RCC 7860 (cell line): ENCODE measurements around the gene KRTAP27-1.
A peak's percentile ranks its signal among the peaks of the same experiment; 100 is the strongest.

ENCODE experiments used
- DNase-seq: peaks from one replicate; pipeline ENCODE4 v3.0.0-alpha.2; 2015; ENCODE audit warnings: low spot score
- FAIRE-seq: peaks from 2 replicates; lab custom pipeline; 2012; peaks lifted over from hg19 to GRCh38; lab: Jason Lieb, UNC

The KRTAP27-1 gene, protein sequence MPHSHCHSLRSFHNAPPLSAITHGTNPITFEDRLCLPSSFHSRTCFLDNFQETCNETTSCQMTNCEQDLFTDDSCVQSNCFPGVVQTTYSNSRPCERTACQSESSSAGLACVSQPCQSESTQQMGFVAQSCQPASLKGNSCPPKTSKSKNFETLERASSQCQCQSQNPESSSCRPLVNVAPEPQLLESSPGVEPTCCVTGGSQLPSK

GRCh38 chr21:30337276-30337744 lies at the start of gene KRTAP27-1:
KRTAP27-1 (minus strand) TSS chr21:30337694; CDS start chr21:30337668, 26 bp downstream.
- FAIRE-seq = no peak
- no peak for DNase-seq

- FAIRE-seq = no peak
- DNase-seq = no peak
These were observed 44.7 kb upstream of the KRTAP27-1 start for GRCh38 chr21:30382201-30382600.

DNA sequence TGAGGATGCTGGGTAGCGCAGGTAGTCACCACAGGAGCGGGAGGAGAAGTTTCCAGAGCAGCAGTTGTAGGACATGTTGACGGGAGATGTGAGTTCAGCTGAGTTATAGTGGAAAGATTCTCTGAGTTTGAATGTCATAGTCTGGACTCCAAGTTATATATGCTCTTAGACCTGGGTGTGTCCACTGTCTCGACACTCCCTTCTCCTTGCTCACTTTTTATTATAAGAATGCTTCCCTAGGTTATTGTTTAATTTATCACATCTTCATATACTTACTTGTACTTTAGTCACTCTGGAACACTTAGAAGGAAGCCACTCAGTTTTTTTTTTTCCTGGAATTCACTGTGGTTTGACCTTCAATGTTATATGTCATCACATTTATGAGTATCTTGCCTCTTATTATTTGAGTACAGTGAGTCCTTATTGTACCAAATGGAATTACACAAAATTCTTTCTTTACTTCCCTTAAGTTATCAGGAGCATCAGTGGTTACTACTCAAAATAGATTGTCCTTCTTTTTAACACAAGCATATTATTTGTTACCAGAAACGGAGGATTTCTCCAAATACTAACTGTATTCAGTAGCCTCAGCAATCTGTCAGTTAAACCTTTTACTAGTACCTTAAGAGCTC lies 34.8 kb upstream of the KRTAP27-1 start, which contains the start of gene KRTAP13-2:
Gene KRTAP13-2, minus strand, starts transcription at position 133 of the 632 bp plus-strand sequence. Its CDS starts 58 bp downstream, at position 75.
- FAIRE-seq (no peak), DNase-seq (no peak)

DNA sequence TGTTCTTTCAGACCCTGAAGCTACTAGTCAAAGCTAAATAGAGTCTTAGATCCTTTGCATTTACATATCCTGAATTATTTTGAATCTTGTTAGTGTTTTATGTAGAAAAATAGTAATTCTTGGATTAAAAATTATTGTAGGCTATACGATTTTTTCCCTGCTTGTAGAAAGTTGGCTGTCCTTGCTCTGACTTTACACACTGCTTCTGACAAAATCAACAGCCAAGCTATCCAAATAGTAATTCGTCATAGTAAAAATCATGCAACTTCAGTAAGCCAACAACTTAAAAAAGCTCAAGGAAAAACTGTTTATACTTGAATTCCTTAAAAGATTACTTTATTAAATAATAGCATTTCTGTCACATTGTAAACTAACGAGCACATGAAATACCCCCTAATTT lies 18.4 kb upstream of the KRTAP27-1 start:
- FAIRE-seq (no peak), DNase-seq (no peak)

- DNase-seq (no peak), FAIRE-seq (no peak)
These were observed 17.0 kb upstream of the KRTAP27-1 start for GRCh38 chr21:30354308-30355005.

DNA sequence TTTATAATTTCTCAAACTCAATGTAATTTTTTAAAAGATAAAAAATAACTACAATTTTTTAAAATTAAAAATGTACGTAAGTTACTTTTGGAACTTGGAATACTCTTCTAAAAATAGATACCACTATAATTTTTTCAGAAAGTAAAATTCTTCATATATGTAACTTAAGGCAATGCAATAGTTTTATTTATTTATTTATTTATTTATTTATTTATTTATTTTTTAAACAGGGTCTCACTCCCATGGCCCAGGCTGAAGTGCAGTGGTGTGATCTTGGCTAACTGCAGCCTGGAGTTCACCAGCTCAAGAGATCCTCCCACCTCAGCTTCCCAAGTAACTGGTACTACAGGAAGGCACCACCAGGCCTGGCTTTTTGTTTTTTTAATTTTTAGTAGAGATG lies 14.0 kb upstream of the KRTAP27-1 start:
- DNase-seq (no peak), FAIRE-seq (no peak)

DNA sequence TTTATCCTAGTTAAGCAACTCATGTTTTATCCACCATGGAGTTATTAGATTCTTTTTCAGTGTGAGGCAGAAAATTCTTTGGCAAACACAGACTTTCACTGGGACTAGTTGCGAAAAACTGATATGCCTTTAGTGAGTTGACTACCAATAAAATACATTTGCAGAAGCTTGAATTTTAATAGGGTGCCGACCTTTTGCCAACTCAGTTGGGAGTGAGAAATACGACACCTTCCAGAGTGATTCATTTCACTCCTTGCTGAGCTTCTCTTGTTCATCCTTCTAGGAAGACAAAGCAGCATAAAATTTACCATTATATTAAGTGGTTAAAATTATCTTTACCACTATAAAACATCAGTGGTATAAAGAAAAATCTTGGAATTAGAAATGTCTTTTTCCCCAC lies 12.1 kb upstream of the KRTAP27-1 start:
- DNase-seq (no peak), FAIRE-seq (no peak)

GRCh38 chr21:30348506-30348905 lies 11.0 kb upstream of the KRTAP27-1 start, which contains the start of gene KRTAP23-1:
KRTAP23-1 (minus strand) TSS chr21:30348606; CDS start chr21:30348606, 0 bp downstream.
- no peak for DNase-seq
- no peak for FAIRE-seq

- no peak for DNase-seq
- FAIRE-seq = no peak
These were observed 7.5 kb upstream of the KRTAP27-1 start for GRCh38 chr21:30345014-30345413.

DNA sequence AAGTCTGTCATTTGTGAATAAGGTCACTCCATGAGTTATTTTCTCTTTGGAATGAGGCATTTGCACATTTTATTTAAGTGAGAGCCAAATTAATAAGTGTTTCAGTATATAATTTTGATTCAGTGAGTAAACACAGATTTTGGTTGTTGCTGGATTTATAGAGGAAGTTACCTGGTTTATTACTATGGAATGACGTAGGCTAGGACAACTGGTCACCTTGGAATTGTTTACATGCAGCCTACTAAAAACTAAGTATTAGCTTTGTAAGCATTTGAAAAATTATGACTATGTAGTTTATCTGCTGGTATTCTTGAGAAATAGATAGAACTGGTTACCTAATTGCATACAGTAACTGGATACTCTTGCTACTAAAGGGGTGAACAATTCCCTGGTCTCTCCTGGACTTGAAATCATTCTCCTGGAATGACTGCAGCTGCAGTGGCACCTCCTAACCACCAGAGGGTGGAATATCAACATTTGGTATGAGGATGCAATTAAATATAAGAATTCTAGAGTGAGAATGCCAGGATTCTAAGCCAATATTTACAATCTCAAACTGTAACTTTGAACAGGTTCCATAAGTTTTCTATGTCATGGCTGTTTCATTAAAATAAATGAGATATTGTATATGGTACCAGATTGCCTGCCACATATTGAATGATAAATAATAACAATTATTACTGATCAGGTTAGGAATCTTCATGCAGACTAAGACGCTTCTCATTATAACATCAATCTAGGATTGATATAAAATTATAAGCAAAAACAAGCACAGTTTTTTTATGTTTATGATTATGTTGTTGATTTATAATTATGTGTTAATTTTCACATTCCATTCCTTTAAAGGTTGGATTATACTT lies 3.5 kb upstream of the KRTAP27-1 start:
- DNase-seq = peak; percentile 23
- no peak for FAIRE-seq

DNA sequence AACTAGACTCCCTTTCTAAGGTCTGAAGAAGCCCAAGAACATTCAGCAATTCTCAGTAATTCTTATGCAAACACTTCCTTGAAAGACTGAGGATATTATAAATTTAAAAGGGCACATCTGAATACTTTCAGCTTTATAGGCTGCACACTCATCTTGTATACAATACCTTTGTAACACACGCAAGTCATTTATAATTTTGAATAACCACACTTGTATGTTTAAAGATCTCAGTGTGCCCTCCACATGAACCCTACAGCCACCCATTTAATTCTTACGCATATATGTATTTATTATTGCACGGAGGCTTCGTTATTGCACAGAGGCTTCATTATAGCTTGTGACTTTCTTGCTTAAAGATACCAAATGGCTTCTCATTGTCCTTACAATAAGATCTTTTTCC lies 1.2 kb upstream of the KRTAP27-1 start:
- FAIRE-seq = no peak
- DNase-seq = no peak

DNA sequence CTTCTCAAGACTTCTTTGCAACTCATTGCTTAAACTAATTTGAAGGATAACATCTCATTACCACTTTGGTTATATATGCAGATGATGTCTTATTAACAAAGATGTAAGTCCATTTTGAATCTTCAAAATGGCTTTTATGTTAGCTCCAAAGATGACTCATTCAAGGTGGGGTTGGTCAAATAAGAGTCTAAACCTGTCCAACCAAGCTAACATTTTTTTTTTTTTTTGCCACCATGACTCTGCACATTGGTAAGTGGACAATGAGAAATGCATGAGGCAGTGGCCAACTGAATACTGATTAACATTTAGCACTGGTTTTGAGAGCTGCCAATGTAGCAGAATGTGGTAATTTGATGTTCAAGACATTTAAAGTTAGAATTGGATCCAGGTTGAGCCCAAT lies 278 bp upstream of the KRTAP27-1 start:
- FAIRE-seq = no peak
- DNase-seq = no peak

DNA sequence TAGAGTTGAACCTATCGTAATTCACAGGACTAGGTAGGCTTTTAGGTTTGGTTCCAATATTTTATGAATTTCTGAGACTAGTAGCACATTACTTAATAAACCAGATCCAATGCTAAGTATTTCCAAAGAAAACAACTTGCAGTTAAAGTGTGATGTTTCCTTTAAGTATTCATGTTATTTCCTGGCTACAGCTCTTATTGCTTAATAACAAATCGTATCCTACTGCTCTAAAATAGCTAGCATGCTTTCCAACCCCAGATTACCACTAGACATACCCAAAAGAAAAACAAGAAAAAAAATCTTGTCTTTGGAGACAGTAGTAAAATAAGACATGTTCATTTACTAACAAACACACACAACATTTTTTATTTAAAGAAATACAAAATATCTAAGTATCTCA lies 898 bp downstream of the KRTAP27-1 start:
- FAIRE-seq (no peak), DNase-seq (no peak)

- FAIRE-seq (no peak), DNase-seq (no peak)
These were observed 3.8 kb downstream of the KRTAP27-1 start for GRCh38 chr21:30333736-30334135.

DNA sequence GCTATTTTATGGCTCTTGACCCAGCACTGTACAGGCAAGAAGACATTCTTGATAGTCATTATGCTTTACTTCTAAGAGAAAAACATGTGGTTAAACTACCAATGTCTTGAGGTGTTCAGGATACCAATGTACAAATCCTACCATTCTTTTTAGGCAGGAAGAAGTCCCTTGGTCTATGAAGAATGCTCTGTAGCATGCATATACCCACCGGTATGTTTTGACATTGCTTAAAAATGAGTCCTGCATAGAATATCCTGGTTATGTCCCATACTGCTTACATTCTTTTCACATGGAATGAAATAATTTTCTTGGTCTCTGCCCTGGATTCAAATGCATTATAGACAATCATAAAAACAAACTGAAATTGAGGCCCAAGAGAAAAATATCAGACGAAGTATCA lies 4.8 kb downstream of the KRTAP27-1 start:
- DNase-seq (no peak), FAIRE-seq (no peak)

- FAIRE-seq (no peak), DNase-seq (no peak)
These were observed 8.2 kb downstream of the KRTAP27-1 start for GRCh38 chr21:30329203-30329875.

DNA sequence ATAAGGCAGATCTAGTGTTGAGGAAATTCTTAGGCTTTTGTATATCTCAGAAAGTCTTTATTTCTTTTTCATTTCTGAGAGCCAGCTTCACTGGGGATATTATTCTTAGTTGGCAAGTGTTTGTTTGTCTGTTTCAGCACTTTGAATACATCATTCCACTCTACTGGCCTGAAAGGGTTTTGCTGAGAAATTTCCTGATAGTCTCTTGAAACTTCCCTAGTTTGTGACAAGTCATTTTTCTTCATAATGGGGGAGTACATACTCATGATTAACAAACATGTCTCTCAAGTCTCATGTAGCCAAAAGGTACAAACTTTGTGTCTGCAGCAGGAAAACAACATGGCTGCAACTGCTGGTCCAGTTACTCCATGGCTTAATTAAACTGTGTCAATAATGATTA lies 11.1 kb downstream of the KRTAP27-1 start:
- DNase-seq (no peak), FAIRE-seq (no peak)

DNA sequence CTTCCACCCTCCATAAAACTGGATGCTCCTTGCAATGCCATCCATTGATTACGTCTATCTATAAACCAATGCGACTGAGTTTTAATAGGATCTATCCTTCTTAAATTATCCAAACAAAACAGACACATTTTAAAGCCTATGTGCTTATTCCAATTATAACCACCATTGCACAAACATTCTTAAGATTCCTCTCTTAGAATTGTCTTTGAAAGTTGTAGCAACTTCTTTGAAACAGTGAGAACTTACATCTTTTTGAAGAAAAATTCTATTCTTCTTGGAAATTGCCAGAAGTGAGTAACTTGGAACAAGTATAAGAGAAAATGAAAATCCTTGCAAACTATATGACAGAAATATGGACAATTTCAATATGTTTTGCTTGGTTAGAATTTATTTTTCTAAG lies 17.3 kb downstream of the KRTAP27-1 start, which contains the start of gene KRTAP26-1:
Gene KRTAP26-1, minus strand, starts transcription at position 101 of the 400 bp plus-strand sequence. CDS start 280 bp downstream, outside the sequence.
- DNase-seq (no peak), FAIRE-seq (no peak)

GRCh38 chr21:30315701-30316100 lies 21.8 kb downstream of the KRTAP27-1 start:
- DNase-seq (no peak), FAIRE-seq (no peak)

DNA sequence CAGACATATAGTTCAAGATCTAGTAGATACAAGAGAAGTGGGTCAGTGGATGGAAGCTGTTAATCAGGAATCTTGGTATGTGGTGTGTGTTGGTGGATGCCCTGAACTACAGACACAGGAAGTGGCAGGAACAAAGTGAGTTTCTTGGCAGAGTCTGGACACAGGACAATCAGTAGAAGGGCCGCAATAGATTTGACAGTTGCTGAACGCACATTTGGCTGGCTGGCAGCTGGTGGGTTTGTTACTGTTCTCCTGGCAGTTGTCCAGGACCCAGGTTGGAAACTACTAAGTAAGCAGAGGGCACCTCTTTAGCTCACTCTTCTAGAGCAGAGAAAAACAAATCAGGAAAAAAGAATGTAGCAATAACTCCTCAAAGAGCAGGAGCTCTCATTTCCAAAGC lies 30.6 kb downstream of the KRTAP27-1 start:
- no peak for FAIRE-seq
- DNase-seq = no peak
